ENCODE results near the gene RC3H2.

RC3H2 gene

DNA sequence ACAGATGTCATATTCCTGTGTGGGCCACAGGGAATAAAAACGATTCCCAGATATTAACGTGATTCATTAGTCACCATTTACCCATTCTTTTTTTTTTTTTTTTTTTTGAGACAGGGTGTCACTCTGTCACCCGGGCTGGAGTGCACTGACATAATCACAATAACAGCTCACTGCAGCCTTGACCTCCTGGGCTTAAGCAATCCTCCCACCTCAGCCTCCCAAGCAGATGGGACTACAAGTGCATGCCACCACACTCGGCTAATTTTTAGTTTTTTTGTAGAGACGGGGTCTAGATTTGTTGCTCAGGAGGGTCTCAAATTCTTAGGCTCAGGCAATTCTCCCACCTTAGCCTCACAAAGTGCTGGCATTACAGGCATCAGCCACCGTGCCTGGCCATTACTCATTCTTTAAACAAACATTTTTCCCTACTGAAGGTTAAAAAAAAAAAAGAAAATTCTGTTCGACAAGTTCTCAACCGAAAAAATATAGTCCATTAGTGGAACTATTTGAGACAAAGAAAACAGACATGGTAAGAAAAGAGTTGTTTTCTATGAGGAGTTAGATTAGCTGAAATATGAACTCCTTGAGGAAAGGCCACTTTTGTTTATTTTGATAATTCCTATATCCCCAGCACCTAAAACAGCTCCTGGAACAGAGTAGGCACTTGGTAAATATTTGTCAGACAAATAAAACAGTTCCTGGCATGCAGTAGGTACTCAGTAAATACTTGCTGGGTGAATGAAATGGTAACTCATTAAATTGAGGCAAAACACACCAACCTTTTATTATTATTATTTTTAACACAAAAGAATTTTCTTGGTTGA, 44.6 kb downstream of the RC3H2 start:
- TF ChIP-seq FOXP2 (optimal IDR thresholded peaks at IDR 0.05; ENCODE audit: borderline replicate concordance, extremely low read depth, extremely low read length, insufficient read depth) (no peak), POLR2AphosphoS5 (IDR thresholded peaks at IDR 0.05; ENCODE audit: low read depth, low read length) (no peak), TAF1 (IDR thresholded peaks at IDR 0.05; ENCODE audit: borderline replicate concordance, insufficient read depth, low read length) (no peak), SIN3A (IDR thresholded peaks at IDR 0.05; ENCODE audit: borderline replicate concordance, insufficient read depth, low read length) (no peak)
- TF ChIP-seq, protein P1, sequence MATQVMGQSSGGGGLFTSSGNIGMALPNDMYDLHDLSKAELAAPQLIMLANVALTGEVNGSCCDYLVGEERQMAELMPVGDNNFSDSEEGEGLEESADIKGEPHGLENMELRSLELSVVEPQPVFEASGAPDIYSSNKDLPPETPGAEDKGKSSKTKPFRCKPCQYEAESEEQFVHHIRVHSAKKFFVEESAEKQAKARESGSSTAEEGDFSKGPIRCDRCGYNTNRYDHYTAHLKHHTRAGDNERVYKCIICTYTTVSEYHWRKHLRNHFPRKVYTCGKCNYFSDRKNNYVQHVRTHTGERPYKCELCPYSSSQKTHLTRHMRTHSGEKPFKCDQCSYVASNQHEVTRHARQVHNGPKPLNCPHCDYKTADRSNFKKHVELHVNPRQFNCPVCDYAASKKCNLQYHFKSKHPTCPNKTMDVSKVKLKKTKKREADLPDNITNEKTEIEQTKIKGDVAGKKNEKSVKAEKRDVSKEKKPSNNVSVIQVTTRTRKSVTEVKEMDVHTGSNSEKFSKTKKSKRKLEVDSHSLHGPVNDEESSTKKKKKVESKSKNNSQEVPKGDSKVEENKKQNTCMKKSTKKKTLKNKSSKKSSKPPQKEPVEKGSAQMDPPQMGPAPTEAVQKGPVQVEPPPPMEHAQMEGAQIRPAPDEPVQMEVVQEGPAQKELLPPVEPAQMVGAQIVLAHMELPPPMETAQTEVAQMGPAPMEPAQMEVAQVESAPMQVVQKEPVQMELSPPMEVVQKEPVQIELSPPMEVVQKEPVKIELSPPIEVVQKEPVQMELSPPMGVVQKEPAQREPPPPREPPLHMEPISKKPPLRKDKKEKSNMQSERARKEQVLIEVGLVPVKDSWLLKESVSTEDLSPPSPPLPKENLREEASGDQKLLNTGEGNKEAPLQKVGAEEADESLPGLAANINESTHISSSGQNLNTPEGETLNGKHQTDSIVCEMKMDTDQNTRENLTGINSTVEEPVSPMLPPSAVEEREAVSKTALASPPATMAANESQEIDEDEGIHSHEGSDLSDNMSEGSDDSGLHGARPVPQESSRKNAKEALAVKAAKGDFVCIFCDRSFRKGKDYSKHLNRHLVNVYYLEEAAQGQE (IDR thresholded peaks at IDR 0.05; ENCODE audit: insufficient read depth in 1 of 2, low read depth in 2 of 2, low read length in 2 of 2), result no peak

DNA sequence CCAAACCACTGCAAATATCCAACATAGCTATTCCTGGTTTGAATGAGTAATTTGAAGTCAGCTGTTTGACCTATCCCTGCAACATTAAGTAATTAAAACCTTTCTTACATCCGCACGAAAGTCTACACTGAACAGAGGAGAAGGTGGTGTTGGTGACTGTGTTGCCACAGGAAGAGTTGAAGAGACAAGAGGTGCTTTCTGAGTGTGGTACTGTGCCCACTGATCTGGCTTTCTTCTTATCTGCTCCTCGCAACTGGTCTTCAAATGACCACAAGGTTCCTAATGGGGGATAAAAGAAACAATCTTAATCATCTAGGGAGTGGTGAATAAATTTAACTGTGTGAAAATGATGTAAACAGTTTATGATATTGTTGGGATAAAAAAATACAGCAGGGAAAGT, 47.3 kb downstream of the RC3H2 start:
- no peak for TF ChIP-seq TAF1 (IDR thresholded peaks at IDR 0.05; ENCODE audit: borderline replicate concordance, insufficient read depth, low read length)
- no peak for TF ChIP-seq SIN3A (IDR thresholded peaks at IDR 0.05; ENCODE audit: borderline replicate concordance, insufficient read depth, low read length)
- TF ChIP-seq POLR2AphosphoS5 (IDR thresholded peaks at IDR 0.05; ENCODE audit: low read depth, low read length), result no peak
- TF ChIP-seq, protein P1 (IDR thresholded peaks at IDR 0.05; ENCODE audit: insufficient read depth in 1 of 2, low read depth in 2 of 2, low read length in 2 of 2), result no peak
- TF ChIP-seq FOXP2 (optimal IDR thresholded peaks at IDR 0.05; ENCODE audit: borderline replicate concordance, extremely low read depth, extremely low read length, insufficient read depth), result no peak

DNA sequence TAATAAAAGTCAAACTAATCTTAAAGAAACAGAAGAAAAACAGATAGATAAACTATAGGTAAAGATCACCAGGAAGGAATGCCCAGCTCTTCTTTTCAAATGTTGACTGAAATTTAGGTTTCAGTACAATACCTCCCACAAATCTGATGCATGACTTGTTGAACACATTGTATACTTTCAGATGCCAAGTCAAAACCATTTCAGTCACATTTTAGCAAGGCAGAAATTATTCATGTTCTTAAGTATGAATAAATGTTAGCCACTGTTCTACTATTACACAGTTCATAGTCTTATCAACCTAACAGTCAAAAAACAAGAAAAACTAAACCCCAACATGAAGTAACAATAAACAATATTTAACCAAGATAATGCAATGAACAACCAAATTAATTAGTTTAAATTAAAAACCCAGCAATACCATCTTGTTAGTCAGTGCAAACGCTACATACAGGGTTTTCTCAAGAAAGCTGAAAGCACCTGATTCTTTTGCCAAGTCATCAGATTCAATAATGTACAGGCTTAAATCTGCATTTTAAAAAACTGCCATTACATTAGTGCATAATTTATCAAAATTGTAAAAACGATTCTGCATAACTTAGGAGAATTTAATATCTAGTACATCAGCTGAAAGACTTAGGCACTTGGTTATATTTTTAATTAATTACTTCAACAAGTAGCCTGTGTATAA, 56.8 kb downstream of the RC3H2 start:
- TF ChIP-seq TAF1 (IDR thresholded peaks at IDR 0.05; ENCODE audit: borderline replicate concordance, insufficient read depth, low read length) (no peak), SIN3A (IDR thresholded peaks at IDR 0.05; ENCODE audit: borderline replicate concordance, insufficient read depth, low read length) (no peak), FOXP2 (optimal IDR thresholded peaks at IDR 0.05; ENCODE audit: borderline replicate concordance, extremely low read depth, extremely low read length, insufficient read depth) (no peak), POLR2AphosphoS5 (IDR thresholded peaks at IDR 0.05; ENCODE audit: low read depth, low read length) (no peak)
- TF ChIP-seq, protein P1 (IDR thresholded peaks at IDR 0.05; ENCODE audit: insufficient read depth in 1 of 2, low read depth in 2 of 2, low read length in 2 of 2), result no peak

DNA sequence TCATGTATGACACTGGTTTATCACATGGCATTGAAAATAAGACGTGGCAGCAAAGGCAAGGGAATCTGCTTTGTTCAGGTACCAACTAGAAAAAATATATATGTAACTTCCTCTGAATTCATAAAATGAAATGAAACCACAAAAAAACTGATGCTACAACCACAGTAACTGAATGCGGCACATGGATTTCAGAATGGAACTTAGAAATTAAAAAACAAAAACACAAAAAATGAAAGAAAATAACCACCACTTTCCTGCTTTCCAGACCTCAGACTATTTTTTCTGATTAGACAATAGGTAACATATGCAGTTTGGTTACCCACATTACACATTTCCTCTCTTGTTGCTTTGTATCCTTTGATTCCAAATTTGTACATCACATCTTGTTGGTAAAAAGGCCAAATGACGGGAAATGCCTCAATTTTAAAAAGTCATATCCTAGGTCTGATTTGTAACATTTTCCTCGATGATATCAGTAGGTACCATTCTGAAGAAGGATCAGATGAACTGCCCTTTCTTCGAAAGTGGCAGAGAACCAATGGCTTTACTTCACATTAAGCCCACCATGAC, 58.7 kb downstream of the RC3H2 start:
- TF ChIP-seq FOXP2 (optimal IDR thresholded peaks at IDR 0.05; ENCODE audit: borderline replicate concordance, extremely low read depth, extremely low read length, insufficient read depth) (no peak), POLR2AphosphoS5 (IDR thresholded peaks at IDR 0.05; ENCODE audit: low read depth, low read length) (no peak), SIN3A (IDR thresholded peaks at IDR 0.05; ENCODE audit: borderline replicate concordance, insufficient read depth, low read length) (no peak), TAF1 (IDR thresholded peaks at IDR 0.05; ENCODE audit: borderline replicate concordance, insufficient read depth, low read length) (no peak)
- TF ChIP-seq, protein P1 (IDR thresholded peaks at IDR 0.05; ENCODE audit: insufficient read depth in 1 of 2, low read depth in 2 of 2, low read length in 2 of 2), result no peak
